HEK293 (cell line): Measurements from ENCODE around the gene AURKB.
A peak's percentile ranks its signal among the peaks of the same experiment; 100 is the strongest.

Experiments
- CTCF ChIA-PET: fragments of 350-600 bp; formaldehyde crosslinking; extraction: SDS; loops from one replicate; lab custom pipeline; 2021; ENCODE audit warnings: antibody characterized with exemption; lab: Yijun Ruan, JAX
- POLR2A ChIA-PET: fragments of 300-600 bp; formaldehyde crosslinking; extraction: SDS; loops from one replicate; lab custom pipeline; 2020; ENCODE audit warnings: antibody characterized with exemption, inconsistent platforms; lab: Yijun Ruan, JAX
- H3K27ac ChIP-seq: fragments of 200-500 bp; sonication (Bioruptor generic); 2 replicates; pipeline ENCODE4 v1.5.1; 2014; ENCODE audit warnings: low read depth, low read length, control low read depth, inconsistent platforms; ENCODE audit errors: extremely low read depth
- H3K36me3 ChIP-seq, 2 experiments: fragments of 200-500 bp in 1 of 2; sonication (Bioruptor generic) in 1 of 2; 1 replicate in 1 of 2; 2 replicates in 1 of 2; pipeline ENCODE4 v1.5.1; 2014 to 2017; ENCODE audit warnings: inconsistent platforms in 2 of 2, low read length in 2 of 2; ENCODE audit not compliant: control insufficient read depth in 2 of 2, insufficient read depth in 1 of 2
- H3K4me1 ChIP-seq: fragments of 200-500 bp; sonication (Bioruptor generic); 2 replicates; pipeline ENCODE4 v1.5.1; 2014; ENCODE audit warnings: mild to moderate bottlenecking, low read length, inconsistent platforms; ENCODE audit not compliant: control insufficient read depth, insufficient read depth
- H3K4me3 ChIP-seq: 2 replicates; pipeline ENCODE4 v1.5.1; 2011; ENCODE audit warnings: low read depth, mild to moderate bottlenecking, control low read depth, low read length, moderate library complexity
- H3K9me3 ChIP-seq: fragments of 200-500 bp; sonication (Bioruptor generic); 2 replicates; pipeline ENCODE4 v1.5.1; 2014; ENCODE audit warnings: low read depth, low read length, inconsistent platforms; ENCODE audit not compliant: control insufficient read depth, insufficient read depth
- KLF16 ChIP-seq: fragments of 450-650 bp; formaldehyde crosslinking; IDR thresholded peaks from 2 replicates; pipeline ENCODE4 v1.5.1; 2017; ENCODE audit warnings: missing biosample characterization, missing genetic modification characterization
- KLF17 ChIP-seq: fragments of 450-650 bp; formaldehyde crosslinking; IDR thresholded peaks from 2 replicates; pipeline ENCODE4 v1.5.1; 2016; ENCODE audit warnings: missing biosample characterization, missing genetic modification characterization
- MYNN ChIP-seq: fragments of 450-650 bp; formaldehyde crosslinking; IDR thresholded peaks from 2 replicates; pipeline ENCODE4 v1.5.1; 2016; ENCODE audit warnings: missing biosample characterization, missing genetic modification characterization, borderline replicate concordance
- OVOL3 ChIP-seq: fragments of 450-650 bp; formaldehyde crosslinking; IDR thresholded peaks from 2 replicates; pipeline ENCODE4 v1.5.1; 2016; ENCODE audit warnings: missing biosample characterization, missing genetic modification characterization
- PRDM10 ChIP-seq: fragments of 450-650 bp; formaldehyde crosslinking; IDR thresholded peaks from 2 replicates; pipeline ENCODE4 v1.5.1; 2016; ENCODE audit warnings: missing biosample characterization, missing genetic modification characterization
- ZBTB1 ChIP-seq: fragments of 450-650 bp; formaldehyde crosslinking; IDR thresholded peaks from 2 replicates; pipeline ENCODE4 v1.5.1; 2016; ENCODE audit warnings: missing biosample characterization, missing genetic modification characterization
- ZBTB20 ChIP-seq: fragments of 450-650 bp; formaldehyde crosslinking; IDR thresholded peaks from 2 replicates; pipeline ENCODE4 v1.5.1; 2016; ENCODE audit warnings: missing biosample characterization, missing genetic modification characterization
- ZFP69B ChIP-seq: fragments of 450-650 bp; formaldehyde crosslinking; IDR thresholded peaks from 2 replicates; pipeline ENCODE4 v1.5.1; 2016; ENCODE audit warnings: missing biosample characterization, missing genetic modification characterization
- ZNF2 ChIP-seq: fragments of 450-650 bp; formaldehyde crosslinking; IDR thresholded peaks from 2 replicates; pipeline ENCODE4 v1.5.1; 2016; ENCODE audit warnings: missing biosample characterization, missing genetic modification characterization
- ZNF214 ChIP-seq: fragments of 450-650 bp; formaldehyde crosslinking; IDR thresholded peaks from 2 replicates; pipeline ENCODE4 v1.5.1; 2017; ENCODE audit warnings: missing biosample characterization, mild to moderate bottlenecking, missing genetic modification characterization, borderline replicate concordance
- ZNF23 ChIP-seq: fragments of 450-650 bp; formaldehyde crosslinking; IDR thresholded peaks from 2 replicates; pipeline ENCODE4 v1.5.1; 2016; ENCODE audit warnings: missing biosample characterization, missing genetic modification characterization, borderline replicate concordance
- ZNF324 ChIP-seq: fragments of 450-650 bp; formaldehyde crosslinking; IDR thresholded peaks from 2 replicates; pipeline ENCODE4 v1.5.1; 2016; ENCODE audit warnings: missing biosample characterization, missing genetic modification characterization
- ZNF391 ChIP-seq: fragments of 450-650 bp; formaldehyde crosslinking; IDR thresholded peaks from 2 replicates; pipeline ENCODE4 v1.5.1; 2016; ENCODE audit warnings: low read depth, missing biosample characterization, missing genetic modification characterization, borderline replicate concordance
- ZNF529 ChIP-seq: fragments of 450-650 bp; formaldehyde crosslinking; IDR thresholded peaks from 2 replicates; pipeline ENCODE4 v1.5.1; 2017; ENCODE audit warnings: missing genetic modification characterization, missing biosample characterization; ENCODE audit not compliant: insufficient replicate concordance
- ZNF558 ChIP-seq: fragments of 450-650 bp; formaldehyde crosslinking; IDR thresholded peaks from 2 replicates; pipeline ENCODE4 v1.5.1; 2016; ENCODE audit warnings: missing biosample characterization, missing genetic modification characterization
- ZNF600 ChIP-seq: fragments of 450-650 bp; formaldehyde crosslinking; IDR thresholded peaks from 2 replicates; pipeline ENCODE4 v1.5.1; 2016; ENCODE audit warnings: missing biosample characterization, missing genetic modification characterization
- ZNF692 ChIP-seq: fragments of 450-650 bp; formaldehyde crosslinking; IDR thresholded peaks from 2 replicates; pipeline ENCODE4 v1.5.1; 2016; ENCODE audit warnings: missing biosample characterization, missing genetic modification characterization
- ZNF830 ChIP-seq: fragments of 450-650 bp; IDR thresholded peaks from 2 replicates; pipeline ENCODE4 v1.5.0; 2018; ENCODE audit warnings: missing biosample characterization, missing genetic modification characterization, low read depth, mild to moderate bottlenecking, moderate library complexity
- TF ChIP-seq, protein P1 (sequence below): fragments of 450-650 bp; formaldehyde crosslinking; IDR thresholded peaks from 2 replicates; pipeline ENCODE4 v1.5.1; 2016; ENCODE audit warnings: missing biosample characterization, missing genetic modification characterization
- TF ChIP-seq, protein P2 (sequence below): fragments of 450-650 bp; formaldehyde crosslinking; IDR thresholded peaks from 2 replicates; pipeline ENCODE4 v1.5.1; 2016; ENCODE audit warnings: missing biosample characterization, missing genetic modification characterization, low read depth
- TF ChIP-seq, protein P3 (sequence below): fragments of 450-650 bp; formaldehyde crosslinking; IDR thresholded peaks from 2 replicates; pipeline ENCODE4 v1.5.1; 2017; ENCODE audit warnings: missing biosample characterization, missing genetic modification characterization
- TF ChIP-seq, protein P4 (sequence below): fragments of 450-650 bp; formaldehyde crosslinking; IDR thresholded peaks from 2 replicates; pipeline ENCODE4 v1.5.1; 2016; ENCODE audit warnings: missing biosample characterization, missing genetic modification characterization

The AURKB gene

DNA sequence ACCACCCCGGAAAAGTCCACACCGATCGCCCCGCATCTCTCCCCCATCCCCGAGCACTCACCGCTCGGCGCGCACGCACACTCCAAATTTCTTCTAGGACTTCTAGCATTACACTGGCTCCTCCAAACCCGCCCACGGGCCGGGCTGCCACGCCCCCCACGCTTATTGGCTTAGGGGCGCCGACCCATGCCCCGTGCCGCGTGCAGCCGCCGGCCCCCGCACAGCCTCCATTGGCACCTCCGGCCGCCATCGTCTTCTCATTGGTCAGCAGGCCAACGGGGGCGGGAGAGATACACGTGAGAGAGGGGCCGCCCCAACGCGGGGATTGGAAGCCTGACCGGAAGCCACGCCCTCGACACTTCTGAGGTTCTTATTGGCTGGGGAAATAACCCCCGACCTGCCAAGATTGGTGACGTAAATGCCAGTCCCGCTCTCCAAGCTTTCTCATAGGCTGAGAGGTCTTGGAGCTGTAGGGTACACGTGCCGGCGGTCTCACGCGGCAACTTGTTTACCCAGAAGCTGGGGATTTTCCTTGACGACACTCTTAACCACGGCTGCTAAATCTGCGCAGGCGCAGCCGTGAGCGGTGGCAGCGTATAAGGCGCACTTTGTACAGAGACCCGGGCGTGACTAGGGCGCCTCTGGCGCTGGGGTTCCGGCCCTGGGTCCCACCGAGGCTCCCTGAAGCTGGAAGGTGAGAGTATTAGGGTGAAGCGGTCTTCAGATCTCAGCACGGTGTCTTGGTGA, 54.0 kb downstream of the AURKB start (continued):
- peak; percentile 83; the same call in 1 of the 2 replicates for TF ChIP-seq ZBTB1 (tag by site-specific recombination)
- peak; percentile 94 for TF ChIP-seq ZFP69B
- peak; percentile 42; the same call in 1 of the 2 replicates for TF ChIP-seq ZNF2 (tag by site-specific recombination)
- no peak for TF ChIP-seq ZNF830 (tag by site-specific recombination)
- peak; percentile 95 for TF ChIP-seq KLF16 (tag by site-specific recombination)
- TF ChIP-seq PRDM10 (tag by site-specific recombination), result peak; percentile 81
- TF ChIP-seq ZNF558 (tag by site-specific recombination), result no peak
- TF ChIP-seq, protein P1, sequence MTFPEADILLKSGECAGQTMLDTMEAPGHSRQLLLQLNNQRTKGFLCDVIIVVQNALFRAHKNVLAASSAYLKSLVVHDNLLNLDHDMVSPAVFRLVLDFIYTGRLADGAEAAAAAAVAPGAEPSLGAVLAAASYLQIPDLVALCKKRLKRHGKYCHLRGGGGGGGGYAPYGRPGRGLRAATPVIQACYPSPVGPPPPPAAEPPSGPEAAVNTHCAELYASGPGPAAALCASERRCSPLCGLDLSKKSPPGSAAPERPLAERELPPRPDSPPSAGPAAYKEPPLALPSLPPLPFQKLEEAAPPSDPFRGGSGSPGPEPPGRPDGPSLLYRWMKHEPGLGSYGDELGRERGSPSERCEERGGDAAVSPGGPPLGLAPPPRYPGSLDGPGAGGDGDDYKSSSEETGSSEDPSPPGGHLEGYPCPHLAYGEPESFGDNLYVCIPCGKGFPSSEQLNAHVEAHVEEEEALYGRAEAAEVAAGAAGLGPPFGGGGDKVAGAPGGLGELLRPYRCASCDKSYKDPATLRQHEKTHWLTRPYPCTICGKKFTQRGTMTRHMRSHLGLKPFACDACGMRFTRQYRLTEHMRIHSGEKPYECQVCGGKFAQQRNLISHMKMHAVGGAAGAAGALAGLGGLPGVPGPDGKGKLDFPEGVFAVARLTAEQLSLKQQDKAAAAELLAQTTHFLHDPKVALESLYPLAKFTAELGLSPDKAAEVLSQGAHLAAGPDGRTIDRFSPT (tag by site-specific recombination), result peak; percentile 85
- TF ChIP-seq, protein P2, sequence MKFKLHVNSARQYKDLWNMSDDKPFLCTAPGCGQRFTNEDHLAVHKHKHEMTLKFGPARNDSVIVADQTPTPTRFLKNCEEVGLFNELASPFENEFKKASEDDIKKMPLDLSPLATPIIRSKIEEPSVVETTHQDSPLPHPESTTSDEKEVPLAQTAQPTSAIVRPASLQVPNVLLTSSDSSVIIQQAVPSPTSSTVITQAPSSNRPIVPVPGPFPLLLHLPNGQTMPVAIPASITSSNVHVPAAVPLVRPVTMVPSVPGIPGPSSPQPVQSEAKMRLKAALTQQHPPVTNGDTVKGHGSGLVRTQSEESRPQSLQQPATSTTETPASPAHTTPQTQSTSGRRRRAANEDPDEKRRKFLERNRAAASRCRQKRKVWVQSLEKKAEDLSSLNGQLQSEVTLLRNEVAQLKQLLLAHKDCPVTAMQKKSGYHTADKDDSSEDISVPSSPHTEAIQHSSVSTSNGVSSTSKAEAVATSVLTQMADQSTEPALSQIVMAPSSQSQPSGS (tag by site-specific recombination), result peak; percentile 86

DNA sequence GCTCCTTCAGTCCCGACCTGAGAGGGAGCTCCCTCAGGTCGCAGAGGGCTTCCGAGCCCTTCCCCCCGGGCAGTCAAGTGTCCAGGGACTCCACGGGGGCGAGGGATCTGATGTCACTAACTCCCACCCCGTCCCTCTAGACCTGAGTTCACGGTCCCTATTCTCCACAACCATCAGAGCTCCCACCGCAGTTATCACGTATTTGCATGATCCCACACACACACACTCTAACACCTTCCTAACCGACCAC, 54.5 kb downstream of the AURKB start:
- ChIA-PET CTCF (interaction anchor here (0.6 to 7.3 kb wide), 9 partner anchors 11 to 37 kb away, joined by 3 to 91 read pairs (median 5); partner anchors contain the start of gene ALOXE3), POLR2A (interaction anchor here (0.8 to 4.6 kb wide), 10 partner anchors 8 to 66 kb away, joined by 3 to 34 read pairs (median 12); partner anchors contain the start of genes ALOXE3, AURKB, BORCS6 and TMEM107)
- Histone ChIP-seq H3K9me3 (no peaks in the 10 kb centered on the region), H3K4me3 (peak overlapping the region; percentile 45), H3K36me3 (peaks cover 15 to 23% of the 10 kb centered on the region in 2 experiments; a peak in 2 of 3 replicates), H3K4me1 (peaks cover 29% of the 10 kb centered on the region), H3K27ac (peak overlapping the region; percentile 62)
- TF ChIP-seq ZNF324 (peak; percentile 83; the same call in 1 of the 2 replicates), ZNF529 (tag by site-specific recombination) (no peak), OVOL3 (tag by site-specific recombination) (peak; percentile 38; the same call in 1 of the 2 replicates), ZNF23 (tag by site-specific recombination) (no peak), ZBTB20 (tag by site-specific recombination) (peak; percentile 13; the same call in 1 of the 2 replicates), ZFP69B (peak; percentile 63; the same call in 1 of the 2 replicates), ZNF214 (tag by site-specific recombination) (no peak), ZNF600 (tag by site-specific recombination) (peak; percentile 96), MYNN (0 out of 2 replicates have a peak, but pooled peaks have one; percentile 17), ZNF391 (peak; percentile 65), ZNF692 (tag by site-specific recombination) (0 out of 2 replicates have a peak, but pooled peaks have one; percentile 33), KLF17 (tag by site-specific recombination) (peak; percentile 80; the same call in 1 of the 2 replicates)
- TF ChIP-seq, protein P3, sequence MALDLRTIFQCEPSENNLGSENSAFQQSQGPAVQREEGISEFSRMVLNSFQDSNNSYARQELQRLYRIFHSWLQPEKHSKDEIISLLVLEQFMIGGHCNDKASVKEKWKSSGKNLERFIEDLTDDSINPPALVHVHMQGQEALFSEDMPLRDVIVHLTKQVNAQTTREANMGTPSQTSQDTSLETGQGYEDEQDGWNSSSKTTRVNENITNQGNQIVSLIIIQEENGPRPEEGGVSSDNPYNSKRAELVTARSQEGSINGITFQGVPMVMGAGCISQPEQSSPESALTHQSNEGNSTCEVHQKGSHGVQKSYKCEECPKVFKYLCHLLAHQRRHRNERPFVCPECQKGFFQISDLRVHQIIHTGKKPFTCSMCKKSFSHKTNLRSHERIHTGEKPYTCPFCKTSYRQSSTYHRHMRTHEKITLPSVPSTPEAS (tag by site-specific recombination), result no peak
- TF ChIP-seq, protein P4, sequence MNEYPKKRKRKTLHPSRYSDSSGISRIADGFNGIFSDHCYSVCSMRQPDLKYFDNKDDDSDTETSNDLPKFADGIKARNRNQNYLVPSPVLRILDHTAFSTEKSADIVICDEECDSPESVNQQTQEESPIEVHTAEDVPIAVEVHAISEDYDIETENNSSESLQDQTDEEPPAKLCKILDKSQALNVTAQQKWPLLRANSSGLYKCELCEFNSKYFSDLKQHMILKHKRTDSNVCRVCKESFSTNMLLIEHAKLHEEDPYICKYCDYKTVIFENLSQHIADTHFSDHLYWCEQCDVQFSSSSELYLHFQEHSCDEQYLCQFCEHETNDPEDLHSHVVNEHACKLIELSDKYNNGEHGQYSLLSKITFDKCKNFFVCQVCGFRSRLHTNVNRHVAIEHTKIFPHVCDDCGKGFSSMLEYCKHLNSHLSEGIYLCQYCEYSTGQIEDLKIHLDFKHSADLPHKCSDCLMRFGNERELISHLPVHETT, result peak; percentile 81; the same call in 1 of the 2 replicates
